B cell (primary cell): ENCODE results near the gene TIE1.

Experiments used
- CTCF ChIP-seq: fragments of 200-600 bp; IDR thresholded peaks from one replicate; pipeline ENCODE4 v1.8.0; 2022; ENCODE audit warnings: antibody characterized with exemption, mild to moderate bottlenecking
- EZH2 ChIP-seq: IDR thresholded peaks from 2 replicates; pipeline ENCODE4 v1.6.1; 2012; ENCODE audit warnings: borderline replicate concordance, low read depth, mild to moderate bottlenecking, moderate library complexity, low read length; ENCODE audit not compliant: insufficient read depth, poor library complexity, severe bottlenecking

- TF ChIP-seq CTCF (no peak), EZH2 (no peak)
These were observed 24.6 kb downstream of the TIE1 start for GRCh38 chr1:43325381-43325780.
